COLO668 (cell line): ENCODE data around the gene TMEM63A.
"Not testable (repeated sequence)": the region's sequence is repeated elsewhere in the genome, so short reads cannot be mapped to it uniquely, and the experiment has no call there.

Experiments used
- DNase-seq: peaks from one replicate; lab custom pipeline; 2025; ENCODE audit not compliant: unreplicated experiment; lab: John Stamatoyannopoulos, UW

The TMEM63A gene

DNA sequence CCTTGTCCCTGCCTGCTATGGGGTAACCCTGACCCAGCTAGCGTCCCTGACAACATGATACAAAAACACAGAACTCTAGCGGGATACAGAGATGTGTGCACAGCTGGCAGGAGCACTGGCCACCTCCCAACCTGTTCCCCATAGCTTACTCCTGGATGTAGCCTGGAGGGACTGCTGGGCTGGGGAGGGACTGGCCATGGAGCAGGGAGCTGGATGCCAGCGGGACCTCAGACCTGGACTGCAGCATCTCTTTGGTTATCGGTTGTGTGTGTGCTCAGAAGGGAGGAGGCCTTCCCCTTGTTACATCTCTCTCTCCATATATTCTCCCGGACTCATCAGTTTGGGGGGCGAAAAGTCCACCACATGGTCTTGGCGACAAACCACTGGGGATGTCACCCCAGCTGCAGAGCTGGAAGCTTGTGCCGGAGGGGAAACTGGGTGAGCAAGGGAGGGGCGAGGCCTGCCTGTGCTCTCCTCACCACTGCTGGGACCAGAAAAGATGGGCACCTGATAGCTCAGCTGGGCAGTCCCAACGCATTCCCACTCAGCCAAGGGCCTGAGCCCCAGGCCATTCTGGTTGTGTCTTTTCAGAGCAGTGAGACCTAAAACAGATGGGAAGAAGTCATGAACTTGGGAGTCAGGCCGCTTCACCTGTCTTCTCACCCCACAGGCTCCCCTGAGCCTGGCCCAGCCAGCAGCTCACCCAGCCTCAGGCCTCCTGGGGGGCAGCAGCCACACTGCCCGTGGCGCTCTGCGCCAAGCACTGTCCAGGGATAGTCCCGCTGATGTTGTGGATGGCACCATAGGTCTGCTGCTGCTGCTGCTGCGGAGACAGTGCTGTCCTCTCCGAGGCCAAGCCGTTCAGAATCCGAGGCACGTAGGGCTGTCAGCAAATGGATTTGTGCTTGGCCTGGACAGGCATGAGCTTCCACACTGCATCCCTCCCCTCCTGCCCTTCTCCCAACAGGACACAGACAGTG is 35.6 kb downstream of the TMEM63A start:
- DNase-seq = peak; percentile 35

DNA sequence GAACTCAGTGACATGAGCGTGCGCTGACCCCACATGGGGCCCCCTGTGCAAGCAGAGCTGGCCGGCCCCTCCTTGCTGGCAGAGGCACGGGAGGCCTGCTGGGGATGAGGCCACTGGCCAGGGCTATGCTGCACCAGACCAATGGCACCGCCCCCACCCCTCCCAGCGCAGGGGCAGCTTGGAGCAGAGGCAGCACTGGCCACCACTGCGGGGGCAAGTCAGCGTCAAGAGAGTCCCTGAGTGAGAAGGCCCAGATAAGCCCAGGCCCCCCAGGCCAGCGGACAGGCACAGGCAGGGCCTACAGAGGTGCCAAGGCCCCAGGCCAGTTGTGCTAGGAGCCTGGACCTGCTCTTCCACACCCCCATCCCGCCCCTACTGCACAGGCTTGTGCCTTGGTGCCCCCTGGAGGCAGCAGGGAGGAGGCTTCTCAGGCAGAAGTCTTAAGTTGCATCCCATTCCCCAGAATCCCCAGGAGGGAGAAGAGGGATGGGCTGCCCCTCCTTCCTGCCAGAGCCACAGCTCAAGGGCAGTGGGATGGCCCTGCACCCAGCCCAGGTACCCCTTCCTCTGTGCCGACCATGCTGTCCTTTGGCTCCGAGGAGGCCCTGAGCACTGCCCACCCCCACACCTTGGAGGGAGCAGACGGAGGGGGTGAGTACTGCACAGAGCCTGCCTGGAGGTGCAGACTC is 36.5 kb downstream of the TMEM63A start:
- peak; percentile 71 for DNase-seq

DNA sequence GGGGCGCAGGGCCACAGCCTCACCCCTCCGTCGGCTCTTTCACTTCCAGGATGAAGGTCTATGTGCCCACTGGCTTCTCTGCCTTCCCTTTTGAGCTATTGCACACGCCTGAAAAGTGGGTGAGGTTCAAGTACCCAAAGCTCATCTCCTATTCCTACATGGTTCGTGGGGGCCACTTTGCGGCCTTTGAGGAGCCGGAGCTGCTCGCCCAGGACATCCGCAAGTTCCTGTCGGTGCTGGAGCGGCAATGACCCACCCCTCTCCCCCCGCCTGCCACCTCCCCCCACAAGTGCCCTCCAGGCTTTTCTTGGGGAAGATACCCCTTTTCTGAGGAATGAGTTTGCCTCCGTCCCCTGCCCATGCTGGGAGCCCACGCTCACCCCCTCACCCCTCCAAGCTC is 37.1 kb downstream of the TMEM63A start:
- no peak for DNase-seq

DNA sequence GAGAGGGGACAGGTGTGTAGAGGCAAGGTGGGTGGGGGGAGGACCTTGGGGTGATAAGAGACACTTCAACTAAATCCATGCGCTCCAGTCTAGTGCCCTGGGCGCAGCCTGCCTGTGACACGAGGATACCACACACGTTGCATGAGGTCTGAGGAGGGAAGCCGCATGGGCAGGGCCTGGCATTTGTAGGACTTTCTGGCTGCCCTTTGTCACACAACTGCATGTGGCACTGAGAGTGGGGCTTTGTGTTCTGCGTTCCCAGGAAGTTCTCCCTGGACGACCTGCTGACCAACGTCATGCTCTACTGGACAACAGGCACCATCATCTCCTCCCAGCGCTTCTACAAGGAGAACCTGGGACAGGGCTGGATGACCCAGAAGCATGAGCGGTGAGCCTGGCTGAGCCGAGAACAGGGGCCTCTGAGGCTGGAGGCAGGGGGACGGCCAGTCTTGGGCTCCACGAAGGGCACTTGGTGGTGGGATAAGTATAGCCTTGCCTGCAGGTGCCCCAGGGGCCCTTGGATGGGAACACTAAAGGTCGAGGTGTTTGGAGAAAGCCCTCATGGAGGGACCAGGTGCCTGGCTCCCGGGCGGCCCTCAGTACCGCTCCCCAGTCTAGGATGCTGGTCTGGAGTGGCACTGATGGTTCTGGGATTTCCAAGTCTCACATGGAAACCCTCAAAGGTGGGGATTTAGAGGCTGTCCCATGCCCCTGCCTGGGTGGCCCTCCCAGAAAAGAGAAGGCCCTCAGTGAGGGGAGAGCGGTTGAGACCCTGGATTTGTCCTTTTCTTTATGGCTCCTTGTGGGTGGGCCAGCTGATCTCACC is 37.7 kb downstream of the TMEM63A start:
- no peak for DNase-seq

DNA sequence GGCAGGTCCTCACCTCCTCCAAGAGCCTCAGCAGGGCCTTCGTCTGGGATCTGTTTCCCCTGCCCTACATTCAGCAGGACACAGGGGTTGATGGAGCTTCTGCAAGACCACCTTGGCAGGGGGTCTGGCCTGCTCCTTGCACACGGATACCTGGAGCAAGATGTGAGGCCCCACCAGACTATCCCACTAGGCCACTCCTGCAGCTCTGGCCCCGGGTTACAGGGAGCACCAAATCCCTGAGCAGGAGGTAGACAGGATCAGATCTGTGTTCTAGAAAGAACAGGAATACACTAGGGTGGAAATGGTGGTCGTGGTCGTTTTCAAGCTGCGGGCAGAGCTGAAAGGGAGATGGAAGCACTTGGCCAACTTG is 38.8 kb downstream of the TMEM63A start:
- DNase-seq = no peak

DNA sequence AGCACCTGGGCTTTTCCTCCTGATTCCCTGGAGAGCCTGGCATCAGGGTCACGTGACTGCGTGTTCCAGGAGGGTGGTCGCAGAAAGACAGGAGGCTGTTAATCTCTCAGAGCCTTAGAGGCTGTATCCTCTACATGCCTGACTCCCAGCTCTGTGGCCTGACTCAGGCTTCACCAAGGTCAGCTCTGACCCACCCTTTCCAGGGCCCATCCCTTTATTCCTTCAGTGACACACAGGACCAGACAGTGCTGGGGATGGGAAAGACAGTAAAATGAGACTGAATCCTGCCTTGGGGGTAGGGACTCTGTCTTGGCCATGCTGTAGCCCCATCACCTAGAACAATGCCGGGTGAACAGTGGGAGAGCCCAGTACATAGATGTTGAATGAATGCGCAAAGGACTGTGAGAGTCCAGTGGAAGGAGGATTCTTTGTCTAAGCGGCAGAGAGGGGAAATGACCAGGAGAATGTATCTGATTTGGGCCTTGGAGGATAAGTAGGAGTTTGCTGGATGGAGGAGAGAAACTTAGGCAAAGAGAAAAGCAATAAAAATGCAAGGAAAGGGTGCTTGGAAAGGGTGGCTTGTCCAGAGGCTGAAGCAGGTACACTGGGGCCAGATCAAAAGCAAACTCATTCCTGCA is 39.3 kb downstream of the TMEM63A start:
- DNase-seq = no peak

DNA sequence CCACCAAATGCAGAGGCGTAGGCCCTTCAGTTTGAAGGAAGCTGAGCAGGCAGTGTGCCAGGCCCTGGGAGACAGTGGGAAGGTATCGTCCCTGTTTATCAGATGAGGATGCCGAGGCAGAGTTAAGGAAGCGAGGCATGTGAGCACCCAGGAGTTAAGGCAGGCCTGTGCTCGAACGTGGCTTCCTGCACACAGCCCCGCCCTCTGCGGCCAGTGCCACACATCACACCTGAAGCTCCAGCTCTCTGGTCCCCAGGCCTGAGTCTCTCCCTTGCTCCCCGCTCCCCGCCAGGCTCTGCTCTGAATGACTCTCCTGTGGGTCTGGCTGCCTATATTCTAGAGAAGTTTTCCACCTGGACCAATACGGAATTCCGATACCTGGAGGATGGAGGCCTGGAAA is 40.1 kb downstream of the TMEM63A start:
- DNase-seq = no peak

DNA sequence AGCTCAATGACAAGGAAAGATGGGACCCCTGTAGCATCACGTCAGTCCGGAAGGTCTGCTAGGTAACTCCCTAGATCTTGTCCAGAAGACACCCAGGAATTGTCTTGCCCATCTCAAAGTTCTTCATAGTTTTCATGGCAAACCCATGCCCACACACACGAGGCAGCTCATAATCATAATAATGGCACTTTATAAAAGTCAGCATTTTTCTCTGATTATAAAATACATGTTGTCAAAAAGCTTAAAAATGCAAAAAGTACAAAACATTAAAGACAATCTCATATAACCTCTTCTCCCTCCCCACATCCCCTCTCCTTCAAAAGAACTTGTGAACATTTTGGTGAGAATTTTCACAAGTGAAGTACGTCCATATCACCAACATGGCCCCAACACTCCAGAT is 41.5 kb downstream of the TMEM63A start:
- DNase-seq = no peak

DNA sequence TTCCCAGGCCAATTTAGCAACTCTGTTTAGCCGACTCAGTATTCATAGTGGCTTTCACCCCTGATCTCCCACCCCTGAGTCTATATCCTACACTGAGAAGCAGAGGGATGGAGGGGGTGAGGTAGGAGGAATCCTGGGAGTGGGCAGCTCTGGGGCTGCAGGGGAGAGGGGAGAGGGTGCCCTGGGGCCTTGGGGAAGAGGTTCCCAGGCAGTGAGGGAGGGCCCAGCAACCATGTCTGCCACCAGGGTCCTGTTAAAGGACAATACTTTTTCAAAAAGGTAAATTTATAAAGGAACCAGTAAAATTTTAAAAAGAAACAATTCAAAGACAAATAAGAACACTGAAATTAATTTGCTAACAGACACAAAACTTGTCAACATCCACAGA is 42.0 kb downstream of the TMEM63A start:
- no peak for DNase-seq

DNA sequence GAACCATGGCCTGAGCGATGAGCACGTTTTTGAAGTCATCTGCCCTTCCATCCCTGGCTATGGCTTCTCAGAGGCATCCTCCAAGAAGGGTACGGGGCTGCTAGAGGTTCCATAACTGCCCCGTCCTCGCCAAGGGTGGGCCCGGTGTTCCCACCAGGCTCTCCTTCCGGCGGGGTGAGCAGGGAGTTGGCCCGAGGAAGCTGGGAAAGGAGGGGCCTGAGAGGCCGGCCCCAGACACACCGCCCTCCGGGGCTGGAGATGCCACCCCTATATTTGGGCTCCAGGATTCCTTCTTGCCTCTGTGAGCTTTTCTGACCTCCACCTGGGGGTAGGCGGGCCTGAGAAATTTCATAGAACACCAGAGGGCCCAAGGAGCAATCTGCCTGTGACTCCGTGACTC is 43.4 kb downstream of the TMEM63A start:
- DNase-seq = no peak

DNA sequence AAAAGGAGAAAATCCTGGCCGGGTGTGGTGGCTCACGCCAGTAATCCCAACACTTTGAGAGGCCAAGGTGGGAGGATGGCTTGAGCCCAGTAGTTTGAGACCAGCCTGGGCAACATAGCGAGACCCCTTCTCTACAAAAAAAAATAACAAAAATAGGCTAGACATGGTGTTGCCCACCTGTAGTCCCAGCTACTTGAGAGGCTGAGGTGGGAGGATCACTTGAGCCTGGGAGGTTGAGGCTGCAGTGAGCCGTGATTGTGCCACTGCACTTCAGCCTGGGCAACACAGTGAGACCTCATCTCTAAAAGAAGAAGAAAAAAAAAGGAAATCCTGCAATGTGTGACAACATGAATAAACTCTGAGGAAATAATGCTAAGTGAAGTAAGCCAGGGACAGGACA is 45.9 kb downstream of the TMEM63A start:
- DNase-seq = not testable (repeated sequence)

DNA sequence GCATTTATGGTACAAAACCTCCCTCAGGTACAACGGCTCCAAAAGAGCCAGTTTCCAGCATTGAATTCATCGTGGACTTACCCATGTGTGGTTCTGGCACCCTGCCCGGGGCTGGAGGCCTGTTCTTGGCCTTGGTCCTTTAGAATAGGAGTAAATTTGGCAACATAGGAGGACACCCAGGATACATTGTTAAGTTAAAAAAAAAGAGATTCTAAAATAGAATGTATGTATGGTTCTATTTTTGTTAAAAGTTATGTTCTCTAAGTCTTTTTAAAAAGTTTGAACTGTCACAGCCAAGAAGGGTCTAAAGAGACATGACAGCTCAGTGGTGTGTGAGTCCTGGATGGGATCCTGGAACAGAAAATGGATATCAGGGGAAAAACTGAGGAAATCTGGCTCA is 46.3 kb downstream of the TMEM63A start:
- DNase-seq = no peak

DNA sequence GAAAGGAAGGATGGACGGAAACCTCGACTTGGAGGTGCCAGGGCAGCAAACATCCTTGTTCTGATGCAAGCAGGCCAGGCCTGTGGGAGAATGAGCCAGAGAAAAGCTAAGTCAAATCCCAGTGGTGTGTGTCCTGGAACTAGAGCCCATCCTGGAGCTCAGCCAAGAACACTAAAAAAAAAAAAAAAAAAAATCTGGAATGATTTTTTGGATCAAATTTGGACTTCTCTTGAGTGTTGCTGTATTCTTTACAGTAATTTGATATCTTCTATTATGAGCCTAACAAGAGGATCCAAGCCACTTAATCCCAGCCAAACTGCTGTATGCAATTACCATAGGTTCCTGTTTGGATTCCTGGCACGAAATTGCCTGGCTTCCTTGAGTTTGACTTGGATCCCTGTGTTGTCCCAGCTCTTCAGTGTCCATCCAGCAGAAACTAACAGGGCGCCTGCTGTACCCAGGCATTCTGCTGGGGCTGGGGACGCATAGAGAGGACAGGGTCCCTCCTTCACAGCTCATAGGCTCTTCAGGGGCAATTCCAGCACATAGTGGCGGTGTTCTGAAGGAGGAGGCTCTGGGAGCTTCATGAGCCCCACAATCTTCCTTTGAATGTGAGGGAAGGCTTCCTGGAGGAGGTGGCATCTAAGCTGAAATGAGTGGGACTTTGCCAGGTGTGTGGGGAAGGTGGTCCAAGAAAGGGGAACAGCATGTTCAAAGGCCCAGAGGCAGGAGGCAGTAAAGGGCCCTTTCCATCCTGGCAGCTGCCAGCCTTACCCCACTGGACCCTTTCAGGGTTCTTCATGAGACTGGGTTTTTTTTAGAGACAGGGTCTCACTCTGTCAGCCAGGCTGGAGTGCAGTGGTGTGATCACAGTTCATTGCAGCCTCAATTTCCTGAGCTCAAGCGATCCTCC is 47.5 kb downstream of the TMEM63A start:
- DNase-seq = no peak

DNA sequence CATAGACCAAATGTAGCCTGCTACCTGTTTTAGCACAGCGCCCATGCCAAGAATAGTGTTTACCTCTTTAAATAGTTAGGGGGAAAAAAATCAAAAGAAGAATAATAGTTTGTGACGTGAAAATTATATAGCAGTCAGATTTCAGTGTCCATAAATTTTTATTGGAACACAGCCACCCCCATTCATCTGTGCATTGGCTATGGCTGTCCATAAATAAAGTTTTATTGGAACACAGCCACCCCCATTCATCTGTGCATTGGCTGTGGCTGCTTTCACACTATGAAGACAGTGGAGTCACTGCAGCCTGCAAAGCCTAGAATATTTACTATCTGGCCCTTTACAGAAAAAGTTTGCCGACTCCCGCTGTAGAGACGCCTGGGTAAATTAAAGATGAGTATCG is 51.3 kb downstream of the TMEM63A start:
- DNase-seq = no peak

DNA sequence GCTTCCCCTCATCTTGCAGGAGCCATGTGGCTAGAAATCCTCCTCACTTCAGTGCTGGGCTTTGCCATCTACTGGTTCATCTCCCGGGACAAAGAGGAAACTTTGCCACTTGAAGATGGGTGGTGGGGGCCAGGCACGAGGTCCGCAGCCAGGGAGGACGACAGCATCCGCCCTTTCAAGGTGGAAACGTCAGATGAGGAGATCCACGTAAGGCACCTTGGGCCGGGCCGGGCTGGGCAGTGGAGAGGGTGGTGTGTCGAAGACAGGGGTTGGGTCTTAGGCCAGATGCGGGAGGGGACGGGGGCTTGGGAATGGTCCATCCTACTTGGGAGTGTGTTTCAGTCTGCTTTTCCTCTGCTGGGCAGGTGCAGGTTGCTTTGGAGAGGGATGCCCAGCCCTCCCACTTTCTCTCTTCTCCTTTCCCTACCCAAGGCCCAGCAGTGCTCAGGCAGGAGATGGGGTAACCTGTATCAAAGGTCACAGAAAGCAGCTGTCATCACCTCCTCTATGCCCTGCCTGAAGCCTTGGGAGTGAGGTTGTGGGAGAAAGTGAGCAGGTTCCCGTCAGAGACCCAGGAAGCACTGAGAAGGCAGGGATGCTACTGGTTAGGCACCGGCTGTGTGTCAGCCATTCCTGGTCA is 53.4 kb downstream of the TMEM63A start:
- DNase-seq = no peak

DNA sequence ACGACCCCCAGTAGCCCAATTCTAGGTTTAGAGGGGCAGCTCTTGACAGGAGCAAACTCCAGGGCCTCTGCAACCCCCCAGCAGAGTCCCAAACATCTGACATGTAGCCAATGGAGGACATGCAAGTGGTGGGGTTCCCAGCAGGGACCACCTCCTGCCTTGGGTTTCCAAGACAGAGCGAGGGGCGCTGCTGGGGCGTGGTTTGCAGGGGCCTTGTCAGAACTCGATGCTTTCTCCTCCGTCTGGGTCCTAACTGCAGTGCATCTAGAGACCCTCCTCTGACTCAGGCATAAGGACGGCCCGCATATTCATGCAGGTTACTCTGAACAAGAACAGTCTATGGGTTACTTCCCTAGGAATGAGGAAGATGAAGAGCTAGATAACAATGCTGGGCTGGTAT is 55.1 kb downstream of the TMEM63A start:
- no peak for DNase-seq

DNA sequence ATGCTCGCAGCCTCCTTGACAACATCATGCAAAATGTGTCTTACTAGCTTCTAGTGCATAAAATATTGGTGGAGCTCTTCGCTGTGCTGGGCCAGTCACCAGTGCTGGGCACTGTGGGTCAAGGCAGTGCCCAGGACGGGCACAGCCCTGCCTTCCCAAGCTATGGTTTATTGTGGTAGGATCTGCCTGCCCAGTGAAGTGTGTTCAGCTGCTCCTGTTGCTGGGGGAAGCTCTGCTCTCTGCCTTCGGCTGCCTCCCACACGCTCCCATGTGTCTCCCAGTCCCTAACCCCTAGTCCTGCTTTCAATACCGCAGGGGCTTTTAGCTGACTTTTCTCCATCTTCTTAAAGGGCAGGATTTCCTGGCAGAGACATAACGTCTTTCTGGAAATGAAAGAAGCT is 56.6 kb downstream of the TMEM63A start:
- DNase-seq = peak; percentile 78

DNA sequence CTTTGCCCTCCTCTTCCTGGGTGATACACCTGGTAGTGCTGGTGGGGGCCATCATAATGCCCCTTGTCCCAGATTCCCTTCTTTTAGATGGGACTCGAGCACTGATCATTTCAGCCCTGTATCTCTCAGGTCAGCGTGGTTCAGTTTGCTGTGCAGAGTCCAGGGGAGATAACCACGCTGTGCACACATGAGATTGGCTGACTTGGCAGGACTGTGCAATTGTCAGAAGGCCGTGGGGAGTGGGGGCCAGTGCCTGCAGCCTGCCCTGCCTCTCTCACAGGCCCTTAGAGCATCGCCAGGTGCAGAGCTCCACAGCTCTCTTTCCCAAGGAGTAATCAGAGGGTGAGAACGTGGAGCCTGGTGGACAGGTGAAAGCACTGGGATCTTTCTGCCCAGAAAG is 57.1 kb downstream of the TMEM63A start:
- peak; percentile 84 for DNase-seq

DNA sequence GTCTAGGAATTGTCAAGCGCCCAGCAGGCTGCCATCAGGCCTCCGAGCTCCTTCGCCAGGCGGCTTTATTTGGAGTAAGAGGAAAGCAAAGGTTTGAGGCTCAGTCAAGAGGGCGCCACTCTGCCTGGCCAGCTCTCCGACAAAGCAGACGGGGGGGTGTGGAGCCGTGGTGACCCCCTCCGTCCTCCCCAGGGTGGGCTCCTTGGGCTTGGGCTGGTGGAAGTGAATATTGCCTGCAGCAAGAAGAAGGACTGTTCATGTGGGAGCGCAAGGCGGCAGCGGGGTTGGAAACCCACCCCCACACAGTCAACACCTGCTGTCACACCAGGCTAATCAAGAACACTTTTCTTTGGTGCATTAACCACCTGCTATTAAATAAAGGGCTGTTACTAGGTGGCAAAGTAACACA is 57.6 kb downstream of the TMEM63A start:
- peak; percentile 76 for DNase-seq
